Natural killer cell treated with Interleukin-12 subunit alpha and Interleukin-12 subunit beta and Interleukin-15 and Interleukin-18, amount 100 ng/mL, for 72 hours (primary cell): ENCODE measurements around the gene KANSL1L. TPM values are rescaled to one million over a fixed set of nuclear protein-coding genes. Genes with fewer than 3 reads are reported as not detected.

Experiments used
- ATAC-seq, 2 donors: fragments of 150-1000 bp; cut with Tn5 transposase in 1 of 2; sonication (Bioruptor Pico), chemical (Tn5 transposase) in 1 of 2; 2 replicates each; pipeline ENCODE4 v1.10.0; 2021
- DNase-seq: peaks from one replicate; pipeline ENCODE4 v3.0.0; 2022; ENCODE audit warnings: low spot score
- H3K27ac Mint-ChIP-seq, 2 donors: 1 replicate in 1 of 2; 2 replicates in 1 of 2; pipeline ENCODE4 v1.8.0; 2022; ENCODE audit warnings: mixed read lengths in 2 of 2, mild to moderate bottlenecking in 1 of 2, moderate library complexity in 1 of 2
- H3K27me3 Mint-ChIP-seq, 2 donors: 1 replicate in 1 of 2; 2 replicates in 1 of 2; pipeline ENCODE4 v1.8.0; 2022; ENCODE audit warnings: mixed read lengths in 2 of 2
- H3K36me3 Mint-ChIP-seq: one replicate; pipeline ENCODE4 v1.8.0; 2022; ENCODE audit warnings: mixed read lengths
- H3K4me1 Mint-ChIP-seq, 2 donors: 1 replicate in 1 of 2; 2 replicates in 1 of 2; pipeline ENCODE4 v1.8.0; 2022; ENCODE audit warnings: low read depth in 2 of 2, mixed read lengths in 2 of 2, mild to moderate bottlenecking in 1 of 2
- H3K4me3 Mint-ChIP-seq: one replicate; pipeline ENCODE4 v1.8.0; 2022; ENCODE audit warnings: mixed read lengths
- H3K9me3 Mint-ChIP-seq: 2 replicates; pipeline ENCODE4 v1.8.0; 2022; ENCODE audit warnings: mixed read lengths
- total RNA-seq, 2 donors: library from RNA; stranded (reverse); gene quantifications; one replicate each; pipeline ENCODE4 v1.2.3, GENCODE V29; 2022

The KANSL1L gene
- total RNA-seq, 2 donors from 2014 or later = 7.5 to 9.2 TPM

DNA sequence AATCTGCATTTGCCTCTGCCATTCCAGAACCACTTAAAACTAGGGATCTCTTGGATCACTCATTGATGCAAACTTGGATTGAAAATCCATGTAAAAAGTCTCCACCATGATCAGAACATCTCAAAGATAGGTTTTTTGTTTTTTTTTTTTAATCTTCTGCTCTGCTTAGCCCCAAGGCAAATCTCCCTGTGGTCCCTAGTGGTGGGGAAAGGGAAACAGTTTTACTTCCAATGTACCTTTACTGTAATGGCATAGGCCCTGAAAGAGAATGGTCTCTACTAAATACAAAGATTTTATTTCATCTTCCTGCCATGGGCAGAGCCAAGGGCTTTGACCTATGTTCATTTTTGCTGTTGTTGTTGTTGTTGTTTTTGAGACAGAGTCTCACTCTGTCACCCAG is 78.4 kb downstream of the KANSL1L start:
- Mint-ChIP-seq H3K27ac (no peak overlapping the region), H3K4me3 (no peak overlapping the region), H3K4me1 (peaks cover 0 to 3% of the 10 kb centered on the region in 2 donors), H3K9me3 (no peaks in the 10 kb centered on the region), H3K36me3 (no peaks in the 10 kb centered on the region), H3K27me3 (no peaks in the 10 kb centered on the region)
- DNase-seq (no peak), ATAC-seq (no peak)

DNA sequence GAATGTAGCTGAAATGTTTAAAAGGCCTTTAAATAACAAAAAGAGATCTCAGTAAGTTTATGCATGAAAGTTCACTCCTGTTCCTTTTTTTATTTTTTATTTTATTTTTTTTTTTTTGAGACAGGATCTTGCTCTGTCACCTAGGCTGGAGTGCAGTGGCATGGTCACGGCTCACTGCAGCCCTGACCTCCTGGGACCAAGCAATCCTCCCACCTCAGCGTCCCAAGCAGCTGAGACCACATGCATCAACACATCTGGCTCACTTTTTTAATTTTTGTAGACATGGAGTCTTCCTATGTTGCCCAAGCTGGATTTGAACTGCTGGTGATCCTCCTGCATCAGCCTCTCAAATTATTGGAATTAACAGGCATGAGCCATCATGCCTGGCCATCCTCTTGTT is 84.3 kb downstream of the KANSL1L start:
- H3K27ac Mint-ChIP-seq = no peak overlapping the region
- H3K9me3 Mint-ChIP-seq = no peaks in the 10 kb centered on the region
- ATAC-seq (no peak), DNase-seq (no peak)
- no peaks in the 10 kb centered on the region for H3K27me3 Mint-ChIP-seq
- H3K36me3 Mint-ChIP-seq = no peaks in the 10 kb centered on the region
- no peak overlapping the region for H3K4me3 Mint-ChIP-seq
- H3K4me1 Mint-ChIP-seq = peaks cover 0 to 5% of the 10 kb centered on the region in 2 donors

DNA sequence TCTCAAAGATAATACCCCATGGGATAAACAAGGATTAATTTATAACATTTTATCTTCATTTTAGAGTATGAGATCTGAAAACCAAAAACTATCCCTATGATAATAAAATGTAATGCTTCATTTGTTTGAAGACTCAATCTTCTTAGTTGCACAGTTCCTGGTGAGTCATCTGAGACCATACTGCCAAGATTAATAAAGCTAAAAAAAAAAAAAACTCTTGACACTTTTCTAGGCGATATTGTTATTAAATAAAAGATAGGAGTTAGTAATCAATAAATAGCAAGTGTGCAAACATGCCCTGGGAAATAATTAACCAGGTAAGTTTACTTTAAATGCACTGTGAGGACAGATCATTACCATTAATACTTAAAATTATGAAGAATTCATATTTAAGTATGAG is 84.9 kb downstream of the KANSL1L start:
- no peaks in the 10 kb centered on the region for H3K27me3 Mint-ChIP-seq
- H3K27ac Mint-ChIP-seq = no peak overlapping the region
- DNase-seq (no peak), ATAC-seq (no peak)
- H3K4me3 Mint-ChIP-seq = no peak overlapping the region
- H3K4me1 Mint-ChIP-seq = peaks cover 0 to 5% of the 10 kb centered on the region in 2 donors
- H3K9me3 Mint-ChIP-seq = no peaks in the 10 kb centered on the region
- H3K36me3 Mint-ChIP-seq = no peaks in the 10 kb centered on the region

DNA sequence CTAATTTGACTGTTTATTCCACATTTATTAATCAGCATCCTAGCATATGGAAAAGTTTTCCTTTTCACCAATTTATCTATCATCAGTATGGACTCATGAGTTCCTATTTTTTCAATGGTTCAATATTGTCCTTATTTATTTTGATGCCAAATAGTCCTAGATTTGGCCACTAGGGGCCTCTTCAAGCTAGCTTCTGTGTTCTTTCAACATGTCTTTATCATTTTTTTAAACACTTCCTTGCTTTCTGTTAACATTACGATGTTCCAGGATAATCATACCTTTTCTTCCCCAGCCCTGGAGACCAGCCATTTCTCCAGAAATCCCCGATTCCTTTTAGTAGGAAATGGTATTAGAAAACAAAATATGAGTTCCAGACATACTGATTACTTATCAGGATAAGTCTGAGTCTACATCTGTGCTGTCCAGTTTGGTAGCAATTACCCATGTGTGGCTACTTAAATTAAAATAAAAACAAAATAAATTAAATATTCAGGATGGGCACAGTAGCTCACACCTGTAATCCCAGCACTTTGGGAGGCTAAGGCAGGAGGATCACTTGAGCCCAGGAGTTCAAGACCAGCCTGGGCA is 98.2 kb downstream of the KANSL1L start:
- H3K36me3 Mint-ChIP-seq = no peaks in the 10 kb centered on the region
- H3K4me3 Mint-ChIP-seq = no peak overlapping the region
- DNase-seq (no peak), ATAC-seq (no peak)
- peaks cover 0 to 2% of the 10 kb centered on the region in 2 donors for H3K4me1 Mint-ChIP-seq
- H3K27ac Mint-ChIP-seq = no peak overlapping the region
- no peaks in the 10 kb centered on the region for H3K27me3 Mint-ChIP-seq
- H3K9me3 Mint-ChIP-seq = no peaks in the 10 kb centered on the region

DNA sequence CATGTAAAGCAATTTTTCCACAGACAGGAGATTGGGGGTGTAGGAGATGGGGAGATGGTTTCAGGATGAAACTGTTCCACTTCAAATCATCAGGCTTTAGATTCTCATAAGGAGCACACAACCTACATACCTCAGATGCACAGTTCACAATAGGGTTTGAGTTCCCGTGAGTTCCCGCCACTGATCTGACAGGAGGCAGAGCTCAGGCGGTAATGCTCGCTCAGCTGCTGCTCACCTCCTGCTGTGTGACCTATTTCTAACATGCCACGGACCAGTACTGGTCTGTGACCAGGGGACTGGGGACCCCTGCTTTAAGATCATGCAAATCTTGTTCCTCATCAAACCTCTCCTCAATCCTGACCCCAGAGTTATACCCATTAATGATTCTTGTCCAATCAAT is 98.7 kb downstream of the KANSL1L start:
- no peak overlapping the region for H3K4me3 Mint-ChIP-seq
- H3K27ac Mint-ChIP-seq = no peak overlapping the region
- H3K36me3 Mint-ChIP-seq = no peaks in the 10 kb centered on the region
- H3K27me3 Mint-ChIP-seq = no peaks in the 10 kb centered on the region
- DNase-seq = no peak
- ATAC-seq = no peak
- no peaks in the 10 kb centered on the region for H3K9me3 Mint-ChIP-seq
- peaks cover 0 to 2% of the 10 kb centered on the region in 2 donors for H3K4me1 Mint-ChIP-seq

DNA sequence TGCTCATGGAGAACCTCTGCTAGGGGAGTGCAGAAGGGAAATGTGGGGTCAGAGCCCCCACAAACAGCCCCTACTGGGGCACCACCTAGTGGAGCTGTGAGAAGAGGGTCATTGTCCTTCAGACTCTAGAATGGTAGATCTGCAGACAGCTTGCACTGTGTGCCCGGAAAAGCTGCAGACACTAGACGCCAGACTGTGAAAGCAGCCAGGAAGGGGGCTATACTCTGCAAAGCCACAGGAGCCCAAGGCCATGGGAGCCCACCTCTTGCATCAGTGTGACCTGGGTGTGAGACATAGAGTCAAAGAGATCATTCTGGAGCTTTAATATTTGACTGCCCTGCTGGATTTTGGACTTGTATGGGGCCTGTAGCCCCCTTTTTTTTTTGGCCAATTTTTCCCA is 107.9 kb downstream of the KANSL1L start:
- H3K4me3 Mint-ChIP-seq = no peak overlapping the region
- H3K9me3 Mint-ChIP-seq = no peaks in the 10 kb centered on the region
- ATAC-seq = no peak
- no peak for DNase-seq
- no peaks in the 10 kb centered on the region for H3K27me3 Mint-ChIP-seq
- no peak overlapping the region for H3K27ac Mint-ChIP-seq
- H3K36me3 Mint-ChIP-seq = no peaks in the 10 kb centered on the region
- H3K4me1 Mint-ChIP-seq = no peaks in the 10 kb centered on the region

DNA sequence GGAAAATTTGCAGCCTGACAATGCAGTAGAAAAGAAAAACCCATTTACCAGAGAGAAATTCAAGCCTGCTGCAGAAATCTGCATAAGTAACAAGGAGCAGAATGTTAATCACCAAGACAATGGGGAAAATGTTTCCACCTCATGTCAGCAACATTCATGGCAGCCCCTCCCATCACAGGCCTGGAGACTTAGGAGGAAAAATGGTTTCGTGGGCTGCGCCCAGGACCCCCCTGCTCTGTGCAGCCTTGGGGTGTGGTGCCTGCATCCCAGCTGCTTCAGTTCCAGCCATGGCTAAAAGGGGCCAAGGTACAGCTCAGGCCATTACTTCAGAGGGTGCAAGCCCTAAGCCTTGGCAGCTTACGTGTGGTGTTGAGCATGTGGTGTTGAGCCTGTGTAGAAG is 115.4 kb downstream of the KANSL1L start:
- H3K4me1 Mint-ChIP-seq = peaks cover 0 to 5% of the 10 kb centered on the region in 2 donors
- ATAC-seq = no peak
- no peak overlapping the region for H3K4me3 Mint-ChIP-seq
- peaks cover 12% of the 10 kb centered on the region for H3K36me3 Mint-ChIP-seq
- no peaks in the 10 kb centered on the region for H3K27me3 Mint-ChIP-seq
- H3K9me3 Mint-ChIP-seq = peaks cover 9% of the 10 kb centered on the region
- no peak for DNase-seq
- no peak overlapping the region for H3K27ac Mint-ChIP-seq

DNA sequence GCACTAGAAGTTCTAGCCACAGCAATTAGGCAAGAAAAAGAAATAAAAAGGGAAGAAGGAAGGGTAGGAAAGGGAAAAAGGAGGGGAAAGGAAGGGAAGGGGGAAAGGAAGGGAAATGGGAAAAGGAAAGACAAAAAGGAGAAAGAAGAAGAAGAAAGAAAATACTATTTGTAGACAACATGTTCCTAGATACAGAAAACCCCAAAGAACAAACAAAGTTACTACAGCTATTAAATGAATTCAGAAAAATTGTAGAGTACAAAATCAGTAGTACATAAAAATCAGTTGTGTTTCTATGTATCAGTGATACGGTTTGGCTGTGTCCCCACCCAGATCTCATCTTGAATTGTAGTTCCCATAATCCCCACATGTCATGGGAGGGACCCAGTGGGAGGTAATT is 116.5 kb downstream of the KANSL1L start:
- no peak overlapping the region for H3K4me3 Mint-ChIP-seq
- H3K36me3 Mint-ChIP-seq = peaks cover 12% of the 10 kb centered on the region
- H3K9me3 Mint-ChIP-seq = peaks cover 9% of the 10 kb centered on the region
- H3K27ac Mint-ChIP-seq = no peak overlapping the region
- no peaks in the 10 kb centered on the region for H3K27me3 Mint-ChIP-seq
- DNase-seq = no peak
- H3K4me1 Mint-ChIP-seq = peaks cover 4 to 5% of the 10 kb centered on the region in 2 donors
- ATAC-seq = no peak

DNA sequence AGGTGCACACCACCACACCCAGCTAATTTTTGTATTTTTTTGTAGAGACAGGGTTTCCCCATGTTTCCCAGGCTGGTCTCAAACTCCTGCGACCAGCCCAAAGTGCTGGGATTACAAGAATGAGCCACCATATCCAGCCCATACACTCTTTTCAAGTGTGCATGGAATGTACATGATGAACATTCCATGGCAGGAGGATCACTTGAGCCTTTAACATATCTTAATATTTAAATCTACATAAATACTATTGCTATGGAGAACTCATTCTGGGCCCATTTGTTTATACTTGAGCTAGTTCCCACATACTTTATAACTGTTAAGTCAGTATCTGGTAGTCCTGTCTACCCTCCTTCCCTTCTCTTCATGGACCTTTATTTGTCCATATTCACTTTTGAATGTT is 120.3 kb downstream of the KANSL1L start:
- Mint-ChIP-seq H3K27me3 (no peaks in the 10 kb centered on the region), H3K4me3 (no peak overlapping the region), H3K9me3 (peaks cover 12% of the 10 kb centered on the region), H3K4me1 (peaks cover 4 to 5% of the 10 kb centered on the region in 2 donors), H3K36me3 (peaks cover 21% of the 10 kb centered on the region), H3K27ac (no peak overlapping the region)
- no peak for DNase-seq
- ATAC-seq = no peak

DNA sequence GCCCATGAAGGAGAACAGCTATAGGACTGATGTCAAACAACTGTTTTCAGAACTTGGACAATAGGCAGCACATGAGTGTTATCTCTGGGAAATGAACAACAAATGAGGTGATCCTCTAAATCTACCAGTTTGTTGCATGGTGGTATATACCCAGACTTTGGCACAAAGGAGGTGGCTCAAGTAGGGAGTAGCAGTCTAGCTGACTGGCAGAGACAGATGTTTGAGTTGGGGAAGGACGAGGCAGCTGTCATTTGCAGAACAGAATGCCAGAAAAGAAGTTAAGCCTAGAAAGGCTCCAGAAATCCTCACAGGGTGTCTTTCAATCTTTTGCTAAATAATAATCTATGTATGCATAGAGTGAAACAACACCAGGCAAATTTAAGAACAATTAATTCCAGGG is 121.4 kb downstream of the KANSL1L start:
- Mint-ChIP-seq H3K27ac (no peak overlapping the region), H3K9me3 (peaks cover 6% of the 10 kb centered on the region), H3K4me3 (no peak overlapping the region), H3K27me3 (no peaks in the 10 kb centered on the region), H3K4me1 (peaks cover 0 to 4% of the 10 kb centered on the region in 2 donors), H3K36me3 (peaks cover 19% of the 10 kb centered on the region)
- ATAC-seq = no peak
- no peak for DNase-seq

DNA sequence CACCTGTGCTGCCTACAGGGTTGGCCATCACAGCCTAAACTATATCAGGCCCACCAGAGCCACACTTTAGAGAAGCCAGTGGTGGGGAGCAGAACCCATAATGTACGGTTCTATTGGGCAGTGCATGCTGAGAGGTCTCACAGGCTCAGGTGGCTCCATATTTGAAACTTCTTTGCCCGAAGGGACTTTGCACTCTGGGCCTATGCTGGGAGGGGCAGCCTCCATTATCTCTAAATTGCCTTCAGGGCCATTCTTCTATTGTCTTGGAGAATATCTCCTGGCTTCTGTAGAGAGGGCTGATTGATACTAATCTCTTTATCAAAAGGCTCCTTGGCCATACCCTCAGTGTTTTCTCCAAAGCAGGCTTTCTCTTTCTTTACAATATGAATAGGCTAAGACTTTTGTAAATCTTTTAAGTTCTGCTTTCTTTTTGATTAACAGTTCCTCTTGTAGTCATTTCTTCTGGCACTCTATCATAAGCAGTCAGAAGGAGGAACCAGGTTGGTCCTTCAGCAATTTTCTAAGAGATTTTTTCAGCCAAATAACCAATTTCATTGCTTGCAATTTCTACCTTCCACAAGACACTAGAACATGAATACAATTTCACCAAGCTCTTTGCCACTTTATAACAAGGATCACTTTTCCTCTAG is 124.2 kb downstream of the KANSL1L start:
- no peak overlapping the region for H3K27ac Mint-ChIP-seq
- H3K27me3 Mint-ChIP-seq = no peaks in the 10 kb centered on the region
- peaks cover 14% of the 10 kb centered on the region for H3K36me3 Mint-ChIP-seq
- H3K4me3 Mint-ChIP-seq = no peak overlapping the region
- no peak for ATAC-seq
- no peak for DNase-seq
- H3K4me1 Mint-ChIP-seq = peaks cover 0 to 4% of the 10 kb centered on the region in 2 donors
- H3K9me3 Mint-ChIP-seq = peaks cover 6% of the 10 kb centered on the region

DNA sequence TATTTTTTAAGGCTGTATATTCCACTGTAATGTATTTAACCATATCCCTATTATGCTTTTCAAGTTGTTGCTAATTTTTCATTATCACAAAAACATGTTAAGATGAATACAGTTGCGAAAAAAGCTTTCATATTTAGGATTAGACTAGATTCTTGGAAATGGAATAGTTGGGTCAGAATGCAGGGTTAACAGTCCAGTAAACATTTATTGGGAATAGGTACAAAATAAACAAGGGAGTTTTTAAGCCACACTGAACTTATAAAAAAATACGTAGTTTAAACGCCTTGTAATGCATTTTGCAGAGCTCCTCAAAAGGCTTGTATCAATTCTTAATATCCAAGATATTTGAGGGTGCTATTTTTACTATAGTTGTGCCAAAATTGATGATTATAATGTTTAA is 133.1 kb downstream of the KANSL1L start:
- ATAC-seq (no peak), DNase-seq (no peak)
- Mint-ChIP-seq H3K9me3 (no peaks in the 10 kb centered on the region), H3K4me3 (no peak overlapping the region), H3K4me1 (peaks cover 11 to 13% of the 10 kb centered on the region in 2 donors), H3K36me3 (no peaks in the 10 kb centered on the region), H3K27ac (no peak overlapping the region), H3K27me3 (no peaks in the 10 kb centered on the region)

DNA sequence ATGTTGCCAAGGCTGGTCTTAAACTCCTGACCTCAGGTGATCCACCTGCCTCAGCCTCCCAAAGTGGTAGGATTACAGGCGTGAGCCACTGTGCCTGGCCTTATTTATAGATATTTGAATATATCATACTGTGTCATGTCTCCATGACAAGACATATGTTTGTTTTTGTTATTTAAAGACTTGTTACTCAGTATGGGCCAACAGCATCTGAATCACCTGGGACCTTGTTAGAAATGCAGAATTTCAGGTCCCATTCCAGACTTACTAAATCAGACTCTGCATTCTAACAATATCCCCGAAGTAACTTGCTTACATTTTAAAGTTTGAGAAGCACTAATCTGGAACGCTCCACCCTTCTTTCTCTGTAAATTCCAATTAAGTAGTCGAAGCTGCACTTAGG is 135.5 kb downstream of the KANSL1L start:
- no peak overlapping the region for H3K27ac Mint-ChIP-seq
- ATAC-seq = no peak
- no peaks in the 10 kb centered on the region for H3K9me3 Mint-ChIP-seq
- H3K4me3 Mint-ChIP-seq = no peak overlapping the region
- H3K27me3 Mint-ChIP-seq = no peaks in the 10 kb centered on the region
- no peak for DNase-seq
- peaks cover 11 to 13% of the 10 kb centered on the region in 2 donors for H3K4me1 Mint-ChIP-seq
- H3K36me3 Mint-ChIP-seq = no peaks in the 10 kb centered on the region

DNA sequence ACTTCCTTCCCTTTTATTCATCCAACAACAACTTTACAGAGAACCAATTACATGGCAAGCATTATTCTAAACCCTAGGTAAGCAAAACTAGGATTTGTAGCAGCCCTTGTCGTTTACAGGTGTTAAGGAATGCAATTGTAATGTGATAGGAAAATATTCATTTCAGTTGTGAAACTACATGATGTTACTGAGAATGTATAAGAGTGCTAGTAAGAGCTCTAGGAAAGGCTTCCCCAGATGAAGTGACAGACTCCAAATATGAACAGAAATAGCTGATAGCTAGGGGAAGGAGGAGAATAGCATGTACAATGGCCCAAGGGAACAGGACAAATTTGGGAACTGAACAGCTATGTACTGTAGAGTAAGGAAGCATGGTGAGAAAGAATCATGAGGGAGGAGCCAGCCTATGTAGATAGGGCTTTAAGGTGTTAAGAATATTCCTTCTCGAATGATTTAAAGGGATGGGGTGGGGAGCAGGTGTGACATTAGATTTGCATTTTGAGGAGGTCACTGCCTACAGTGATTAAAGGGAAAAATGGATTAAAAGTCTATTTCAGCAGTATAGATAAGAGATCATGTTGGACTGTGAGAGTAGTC is 137.0 kb downstream of the KANSL1L start:
- H3K27ac Mint-ChIP-seq = no peak overlapping the region
- H3K9me3 Mint-ChIP-seq = no peaks in the 10 kb centered on the region
- DNase-seq = no peak
- ATAC-seq = no peak
- no peak overlapping the region for H3K4me3 Mint-ChIP-seq
- no peaks in the 10 kb centered on the region for H3K27me3 Mint-ChIP-seq
- H3K36me3 Mint-ChIP-seq = no peaks in the 10 kb centered on the region
- H3K4me1 Mint-ChIP-seq = peaks cover 11 to 13% of the 10 kb centered on the region in 2 donors
